Gastrocnemius medialis (tissue), 4 donors: ENCODE data around the gene ZNF865. TPM values are rescaled to one million over a fixed set of nuclear protein-coding genes. Genes with fewer than 3 reads are reported as not detected.

Source experiments
- ATAC-seq, 2 donors: fragments of 150-250 bp; one replicate each; pipeline ENCODE4 v1.9.1; 2016
- DNase-seq, 2 donors: peaks; one replicate each; pipeline ENCODE4 v3.0.0-alpha.2; 2019
- H3K27ac ChIP-seq, 4 donors: fragments of 200-600 bp; sonication (generic); 1 replicate in 1 of 4; 2 replicates in 3 of 4; pipeline ENCODE4 v1.5.1; 2016 to 2018; ENCODE audit warnings: mild to moderate bottlenecking in 2 of 4, moderate library complexity in 1 of 4
- H3K27me3 ChIP-seq, 3 donors: fragments of 200-600 bp; sonication (generic) in 2 of 3; 1 replicate in 1 of 3; 2 replicates in 2 of 3; pipeline versions ENCODE4 v1.5.1 to v1.6.0; 2016 to 2019; ENCODE audit warnings: mild to moderate bottlenecking in 1 of 3, moderate library complexity in 1 of 3
- H3K36me3 ChIP-seq, 2 donors: fragments of 200-600 bp; sonication (generic) in 1 of 2; one replicate each; pipeline ENCODE4 v1.5.1; 2017 to 2018
- H3K4me1 ChIP-seq, 2 donors: fragments of 200-600 bp; sonication (generic) in 1 of 2; one replicate each; pipeline ENCODE4 v1.5.1; 2016 to 2017; ENCODE audit warnings: mild to moderate bottlenecking in 2 of 2
- H3K4me3 ChIP-seq, 4 donors: fragments of 200-600 bp; sonication (generic) in 3 of 4; 1 replicate in 1 of 4; 2 replicates in 3 of 4; pipeline ENCODE4 v1.5.1; 2016 to 2019; ENCODE audit warnings: mild to moderate bottlenecking in 2 of 4
- H3K9me3 ChIP-seq, 3 donors: fragments of 200-600 bp; sonication (generic) in 2 of 3; 1 replicate in 1 of 3; 2 replicates in 2 of 3; pipeline ENCODE4 v1.5.1; 2016 to 2019
- POLR2A ChIP-seq, 2 donors: fragments of 450-650 bp; IDR thresholded peaks; one replicate each; pipeline ENCODE4 v1.6.1; 2017; ENCODE audit warnings: antibody characterized with exemption in 2 of 2, mild to moderate bottlenecking in 2 of 2, moderate library complexity in 2 of 2
- in situ Hi-C, 4 donors: fragments of 200-750 bp; cut with MboI; loops; one replicate each; pipeline versions ENCODE4 v1.15.0 to v1.8.0; 2017; ENCODE audit warnings: low sequenced_read_pairs in 4 of 4
- intact Hi-C: fragments of 100-400 bp; cut with DNase I; formaldehyde crosslinking; loops from one replicate; pipeline ENCODE4 v1.15.1; 2023; ENCODE audit warnings: low total_unique reads
- total RNA-seq, 4 donors: library from RNA; depleted of rRNA; stranded (reverse); fragments of >200 nt; gene quantifications; one replicate each; pipeline versions ENCODE4 v1.1.0 to v1.2.3, GENCODE V29; 2016
- TF ChIP-seq, protein P1 (sequence below), 5 experiments: fragments of 450-650 bp in 3 of 5; fragments of 200-600 bp in 2 of 5; sonication (generic) in 2 of 5; IDR thresholded peaks in 4 of 5; conservative IDR thresholded peaks in 1 of 5; 1 replicate in 4 of 5; 2 replicates in 1 of 5; pipeline ENCODE4 v1.5.1; 2016 to 2019; ENCODE audit warnings: antibody characterized with exemption in 5 of 5, mild to moderate bottlenecking in 3 of 5, moderate library complexity in 3 of 5

Gene ZNF865
- total RNA-seq, 4 donors from 2014 or later = 10.3 to 23.4 (median 15.2) TPM

DNA sequence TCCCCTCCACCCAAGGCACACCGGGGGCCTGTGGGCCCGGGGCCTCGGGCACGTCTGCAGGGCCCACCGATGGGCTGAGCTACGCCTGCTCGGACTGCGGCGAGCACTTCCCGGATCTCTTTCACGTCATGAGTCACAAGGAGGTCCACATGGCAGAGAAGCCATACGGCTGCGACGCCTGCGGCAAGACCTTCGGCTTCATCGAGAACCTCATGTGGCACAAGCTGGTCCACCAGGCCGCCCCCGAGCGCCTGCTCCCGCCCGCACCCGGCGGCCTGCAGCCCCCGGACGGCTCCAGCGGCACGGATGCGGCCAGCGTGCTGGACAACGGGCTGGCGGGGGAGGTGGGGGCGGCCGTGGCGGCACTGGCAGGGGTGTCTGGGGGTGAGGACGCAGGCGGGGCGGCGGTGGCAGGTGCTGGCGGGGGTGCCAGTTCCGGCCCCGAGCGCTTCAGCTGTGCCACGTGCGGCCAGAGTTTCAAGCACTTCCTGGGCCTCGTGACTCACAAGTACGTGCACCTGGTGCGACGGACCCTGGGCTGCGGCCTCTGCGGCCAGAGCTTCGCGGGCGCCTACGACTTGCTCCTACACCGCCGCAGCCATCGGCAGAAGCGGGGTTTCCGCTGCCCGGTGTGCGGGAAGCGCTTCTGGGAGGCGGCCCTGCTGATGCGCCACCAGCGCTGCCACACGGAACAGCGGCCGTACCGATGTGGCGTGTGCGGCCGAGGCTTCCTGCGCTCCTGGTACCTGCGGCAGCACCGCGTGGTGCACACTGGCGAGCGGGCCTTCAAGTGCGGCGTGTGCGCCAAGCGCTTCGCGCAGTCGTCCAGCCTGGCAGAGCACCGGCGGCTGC lies 10.3 kb downstream of the ZNF865 start:
- TF ChIP-seq, protein P1, sequence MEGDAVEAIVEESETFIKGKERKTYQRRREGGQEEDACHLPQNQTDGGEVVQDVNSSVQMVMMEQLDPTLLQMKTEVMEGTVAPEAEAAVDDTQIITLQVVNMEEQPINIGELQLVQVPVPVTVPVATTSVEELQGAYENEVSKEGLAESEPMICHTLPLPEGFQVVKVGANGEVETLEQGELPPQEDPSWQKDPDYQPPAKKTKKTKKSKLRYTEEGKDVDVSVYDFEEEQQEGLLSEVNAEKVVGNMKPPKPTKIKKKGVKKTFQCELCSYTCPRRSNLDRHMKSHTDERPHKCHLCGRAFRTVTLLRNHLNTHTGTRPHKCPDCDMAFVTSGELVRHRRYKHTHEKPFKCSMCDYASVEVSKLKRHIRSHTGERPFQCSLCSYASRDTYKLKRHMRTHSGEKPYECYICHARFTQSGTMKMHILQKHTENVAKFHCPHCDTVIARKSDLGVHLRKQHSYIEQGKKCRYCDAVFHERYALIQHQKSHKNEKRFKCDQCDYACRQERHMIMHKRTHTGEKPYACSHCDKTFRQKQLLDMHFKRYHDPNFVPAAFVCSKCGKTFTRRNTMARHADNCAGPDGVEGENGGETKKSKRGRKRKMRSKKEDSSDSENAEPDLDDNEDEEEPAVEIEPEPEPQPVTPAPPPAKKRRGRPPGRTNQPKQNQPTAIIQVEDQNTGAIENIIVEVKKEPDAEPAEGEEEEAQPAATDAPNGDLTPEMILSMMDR (IDR thresholded peaks at IDR 0.05 in 4 of 5, conservative IDR thresholded peaks at IDR 0.05 in 1 of 5) = no peak
- no peak for TF ChIP-seq POLR2A (IDR thresholded peaks at IDR 0.05)
- in situ Hi-C loops (no loop called here), intact Hi-C loops (no loop called here)
- H3K4me1 ChIP-seq = peaks cover 37 to 43% of the 10 kb centered on the region in 2 donors
- no peak overlapping the region for H3K27ac ChIP-seq
- no peaks in the 10 kb centered on the region for H3K27me3 ChIP-seq
- no peak overlapping the region for H3K4me3 ChIP-seq
- DNase-seq (no peak), ATAC-seq (no peak)
- no peaks in the 10 kb centered on the region for H3K9me3 ChIP-seq
- peaks cover 0 to 19% of the 10 kb centered on the region in 2 donors for H3K36me3 ChIP-seq

- intact Hi-C loops = no loop called here
- no peaks in the 10 kb centered on the region for H3K9me3 ChIP-seq
- H3K4me1 ChIP-seq = peaks cover 34 to 41% of the 10 kb centered on the region in 2 donors
- in situ Hi-C loops = no loop called here
- no peak for TF ChIP-seq POLR2A (IDR thresholded peaks at IDR 0.05)
- TF ChIP-seq, protein P1 (IDR thresholded peaks at IDR 0.05 in 4 of 5, conservative IDR thresholded peaks at IDR 0.05 in 1 of 5) = no peak
- H3K27me3 ChIP-seq = no peaks in the 10 kb centered on the region
- no peak overlapping the region for H3K27ac ChIP-seq
- H3K4me3 ChIP-seq = no peak overlapping the region
- DNase-seq (no peak), ATAC-seq (no peak)
- peaks cover 0 to 22% of the 10 kb centered on the region in 2 donors for H3K36me3 ChIP-seq
Measured at GRCh38 chr19:55616395-55616875, 11.0 kb downstream of the ZNF865 start.

GRCh38 chr19:55617426-55617825 lies 12.0 kb downstream of the ZNF865 start:
- Histone ChIP-seq H3K27me3 (no peaks in the 10 kb centered on the region), H3K4me3 (no peak overlapping the region), H3K36me3 (peaks cover 0 to 26% of the 10 kb centered on the region in 2 donors), H3K4me1 (peaks cover 24 to 31% of the 10 kb centered on the region in 2 donors), H3K27ac (peak overlapping the region in 3 of 4 donors; percentile 5 to 98 (median 43)), H3K9me3 (no peaks in the 10 kb centered on the region)
- intact Hi-C loops = no loop called here
- no peak for ATAC-seq
- TF ChIP-seq POLR2A (IDR thresholded peaks at IDR 0.05) = no peak
- TF ChIP-seq, protein P1 (IDR thresholded peaks at IDR 0.05 in 4 of 5, conservative IDR thresholded peaks at IDR 0.05 in 1 of 5) = no peak
- DNase-seq = no peak
- in situ Hi-C loops = no loop called here

DNA sequence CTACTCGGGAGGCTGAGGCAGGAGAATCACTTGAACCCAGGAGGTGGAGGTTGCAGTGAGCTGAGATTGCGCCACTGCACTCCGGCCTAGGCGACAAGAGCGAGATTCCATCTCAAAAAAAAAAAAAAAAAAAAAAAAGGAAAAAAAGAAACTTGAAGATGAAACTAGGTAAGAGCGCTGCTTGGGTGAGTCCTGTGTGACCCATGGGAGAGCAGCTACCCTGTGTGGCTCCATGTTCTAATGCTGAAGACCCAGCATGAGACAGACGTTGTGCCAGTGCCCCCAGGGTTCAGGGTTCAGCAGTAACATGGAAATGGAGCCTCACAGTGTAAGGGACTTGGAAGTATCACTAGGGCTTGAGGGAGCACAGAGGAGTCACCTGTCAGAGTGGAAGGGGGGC lies 13.0 kb downstream of the ZNF865 start:
- H3K36me3 ChIP-seq = peaks cover 0 to 26% of the 10 kb centered on the region in 2 donors
- in situ Hi-C loops = no loop called here
- no peaks in the 10 kb centered on the region for H3K27me3 ChIP-seq
- H3K9me3 ChIP-seq = no peaks in the 10 kb centered on the region
- DNase-seq (no peak), ATAC-seq (no peak)
- intact Hi-C loops = no loop called here
- TF ChIP-seq, protein P1 (IDR thresholded peaks at IDR 0.05 in 4 of 5, conservative IDR thresholded peaks at IDR 0.05 in 1 of 5) = no peak
- TF ChIP-seq POLR2A (IDR thresholded peaks at IDR 0.05) = no peak
- H3K4me1 ChIP-seq = peaks cover 27 to 38% of the 10 kb centered on the region in 2 donors
- H3K27ac ChIP-seq = peak overlapping the region; percentile 31 to 99 (median 98)
- no peak overlapping the region for H3K4me3 ChIP-seq
